ENCODE results near the gene NCCRP1. TPM values are rescaled to one million over a fixed set of nuclear protein-coding genes. Genes with fewer than 3 reads are reported as not detected.

NCCRP1 gene
- total and polyA plus RNA-seq, 2 experiments from 2014 or later: 2.5 to 7.0 TPM

DNA sequence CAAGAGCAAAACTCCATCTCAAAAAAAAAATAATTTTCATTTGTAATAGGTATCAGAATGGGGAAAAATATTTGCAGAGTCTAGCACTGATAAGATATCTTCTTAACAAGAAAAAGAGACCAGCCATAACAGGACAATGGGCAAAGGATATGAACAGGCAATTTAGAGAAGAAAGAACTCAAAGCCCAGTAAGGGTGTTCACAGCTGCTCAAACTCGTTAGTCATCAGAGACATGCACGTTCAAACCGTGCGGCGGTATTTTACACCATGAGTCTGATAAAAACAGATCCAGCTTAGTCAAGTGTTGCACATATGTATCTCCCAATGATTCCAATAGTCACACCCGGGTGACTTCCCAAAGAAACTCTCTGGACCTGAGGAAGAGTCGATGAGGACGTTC lies 13.7 kb upstream of the NCCRP1 start:
- Histone ChIP-seq H3K27me3 (no peaks in the 10 kb centered on the region), H3K27ac (no peak overlapping the region), H3K4me3 (no peak overlapping the region), H3K4me2 (no peak overlapping the region), H2AFZ (no peak overlapping the region), H3K9me2 (replicated peaks; ENCODE audit: insufficient read depth) (no peaks in the 10 kb centered on the region), H3K4me1 (ENCODE audit: insufficient read depth) (no peaks in the 10 kb centered on the region), H3K79me2 (no peaks in the 10 kb centered on the region), H4K20me1 (ENCODE audit: insufficient read depth, poor library complexity, severe bottlenecking) (no peaks in the 10 kb centered on the region), H3K9me3 (ENCODE audit: low read depth) (no peaks in the 10 kb centered on the region), H3K36me3 (replicated peaks; ENCODE audit: insufficient read depth, low read depth) (no peaks in the 10 kb centered on the region)
- 89% methylated on average over 8 of the region's 8 CpGs for WGBS (ENCODE audit: low lambda C conversion rate, missing lambda C conversion rate)
- DNase-seq (ENCODE audit: low spot score): no peak
- TF ChIP-seq EZH2phosphoT487 (IDR thresholded peaks at IDR 0.05; ENCODE audit: low read depth, severe bottlenecking, unreplicated experiment): no peak
- TF ChIP-seq EZH2 (IDR thresholded peaks at IDR 0.05; ENCODE audit: borderline replicate concordance): no peak
- TF ChIP-seq, protein P1, sequence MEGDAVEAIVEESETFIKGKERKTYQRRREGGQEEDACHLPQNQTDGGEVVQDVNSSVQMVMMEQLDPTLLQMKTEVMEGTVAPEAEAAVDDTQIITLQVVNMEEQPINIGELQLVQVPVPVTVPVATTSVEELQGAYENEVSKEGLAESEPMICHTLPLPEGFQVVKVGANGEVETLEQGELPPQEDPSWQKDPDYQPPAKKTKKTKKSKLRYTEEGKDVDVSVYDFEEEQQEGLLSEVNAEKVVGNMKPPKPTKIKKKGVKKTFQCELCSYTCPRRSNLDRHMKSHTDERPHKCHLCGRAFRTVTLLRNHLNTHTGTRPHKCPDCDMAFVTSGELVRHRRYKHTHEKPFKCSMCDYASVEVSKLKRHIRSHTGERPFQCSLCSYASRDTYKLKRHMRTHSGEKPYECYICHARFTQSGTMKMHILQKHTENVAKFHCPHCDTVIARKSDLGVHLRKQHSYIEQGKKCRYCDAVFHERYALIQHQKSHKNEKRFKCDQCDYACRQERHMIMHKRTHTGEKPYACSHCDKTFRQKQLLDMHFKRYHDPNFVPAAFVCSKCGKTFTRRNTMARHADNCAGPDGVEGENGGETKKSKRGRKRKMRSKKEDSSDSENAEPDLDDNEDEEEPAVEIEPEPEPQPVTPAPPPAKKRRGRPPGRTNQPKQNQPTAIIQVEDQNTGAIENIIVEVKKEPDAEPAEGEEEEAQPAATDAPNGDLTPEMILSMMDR (IDR thresholded peaks at IDR 0.05; ENCODE audit: poor library complexity): no peak

DNA sequence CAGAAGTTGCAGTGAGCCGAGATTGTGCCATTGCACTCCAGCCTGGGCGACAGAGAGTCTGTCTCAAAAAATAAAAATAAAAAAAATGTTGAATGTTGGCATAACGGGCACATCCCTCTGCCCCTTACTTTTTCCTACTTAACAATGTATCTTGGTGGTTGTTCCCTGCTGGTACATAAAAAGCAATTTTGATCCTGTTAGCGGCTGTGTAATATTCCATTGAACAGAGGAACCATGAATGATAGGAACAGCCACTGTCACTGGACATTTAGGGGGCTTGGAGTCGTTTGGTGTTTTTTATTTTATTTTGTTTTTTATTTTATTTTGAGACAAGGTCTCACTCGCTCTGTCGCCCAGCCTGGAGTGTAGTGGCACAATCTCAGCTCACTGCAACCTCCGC lies 10.4 kb upstream of the NCCRP1 start:
- Histone ChIP-seq H3K9me3 (ENCODE audit: low read depth) (no peaks in the 10 kb centered on the region), H3K27me3 (no peaks in the 10 kb centered on the region)

DNA sequence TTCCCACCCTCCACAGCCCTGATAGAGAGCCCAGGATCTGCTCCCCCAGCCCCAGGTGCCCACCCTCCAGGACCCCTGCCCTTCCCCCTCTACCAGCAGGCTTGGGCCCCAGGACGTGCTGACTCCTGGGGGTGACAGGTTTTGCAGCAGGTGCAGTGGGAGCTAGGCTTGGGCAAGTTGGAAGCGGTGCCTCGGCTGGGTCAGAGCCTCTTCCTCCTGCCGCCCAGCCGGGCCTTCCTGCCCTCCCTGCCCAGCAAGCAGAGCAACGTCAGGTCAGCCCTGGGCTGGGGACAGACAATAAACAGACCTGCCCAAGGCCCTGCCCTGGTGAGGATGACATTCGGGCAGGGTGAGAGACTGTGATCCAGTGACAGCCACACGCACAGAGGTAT lies 9.2 kb upstream of the NCCRP1 start:
- Histone ChIP-seq H3K9me3 (ENCODE audit: low read depth) (no peaks in the 10 kb centered on the region), H3K27me3 (no peaks in the 10 kb centered on the region), H3K4me3 (no peak overlapping the region), H2AFZ (no peak overlapping the region), H3K9me2 (replicated peaks; ENCODE audit: insufficient read depth) (no peaks in the 10 kb centered on the region), H3K4me2 (no peak overlapping the region), H3K27ac (no peak overlapping the region), H3K4me1 (ENCODE audit: insufficient read depth) (no peaks in the 10 kb centered on the region), H4K20me1 (ENCODE audit: insufficient read depth, poor library complexity, severe bottlenecking) (no peaks in the 10 kb centered on the region), H3K36me3 (replicated peaks; ENCODE audit: insufficient read depth, low read depth) (no peaks in the 10 kb centered on the region), H3K79me2 (no peaks in the 10 kb centered on the region)
- DNase-seq (ENCODE audit: low spot score): no peak
- WGBS (ENCODE audit: low lambda C conversion rate, missing lambda C conversion rate): 58% methylated on average over 8 of the region's 8 CpGs
- TF ChIP-seq, protein P1 (IDR thresholded peaks at IDR 0.05; ENCODE audit: poor library complexity): no peak
- TF ChIP-seq EZH2 (IDR thresholded peaks at IDR 0.05; ENCODE audit: borderline replicate concordance) (no peak), EZH2phosphoT487 (IDR thresholded peaks at IDR 0.05; ENCODE audit: low read depth, severe bottlenecking, unreplicated experiment) (no peak)

More for the DNA sequence above, 10.4 kb upstream of the NCCRP1 start:
- TF ChIP-seq EZH2 (IDR thresholded peaks at IDR 0.05; ENCODE audit: borderline replicate concordance) (no peak), EZH2phosphoT487 (IDR thresholded peaks at IDR 0.05; ENCODE audit: low read depth, severe bottlenecking, unreplicated experiment) (no peak)
- TF ChIP-seq, protein P1 (IDR thresholded peaks at IDR 0.05; ENCODE audit: poor library complexity): no peak
- H3K4me3 ChIP-seq: no peak overlapping the region
- H3K9me2 ChIP-seq (replicated peaks; ENCODE audit: insufficient read depth): no peaks in the 10 kb centered on the region
- H2AFZ ChIP-seq: no peak overlapping the region
- H4K20me1 ChIP-seq (ENCODE audit: insufficient read depth, poor library complexity, severe bottlenecking): no peaks in the 10 kb centered on the region
- H3K4me2 ChIP-seq: no peak overlapping the region
- WGBS (ENCODE audit: low lambda C conversion rate, missing lambda C conversion rate): 91% methylated on average over 8 of the region's 8 CpGs
- H3K36me3 ChIP-seq (replicated peaks; ENCODE audit: insufficient read depth, low read depth): no peaks in the 10 kb centered on the region
- H3K4me1 ChIP-seq (ENCODE audit: insufficient read depth): no peaks in the 10 kb centered on the region
- no peaks in the 10 kb centered on the region for H3K79me2 ChIP-seq
- H3K27ac ChIP-seq: no peak overlapping the region
- DNase-seq (ENCODE audit: low spot score): no peak

DNA sequence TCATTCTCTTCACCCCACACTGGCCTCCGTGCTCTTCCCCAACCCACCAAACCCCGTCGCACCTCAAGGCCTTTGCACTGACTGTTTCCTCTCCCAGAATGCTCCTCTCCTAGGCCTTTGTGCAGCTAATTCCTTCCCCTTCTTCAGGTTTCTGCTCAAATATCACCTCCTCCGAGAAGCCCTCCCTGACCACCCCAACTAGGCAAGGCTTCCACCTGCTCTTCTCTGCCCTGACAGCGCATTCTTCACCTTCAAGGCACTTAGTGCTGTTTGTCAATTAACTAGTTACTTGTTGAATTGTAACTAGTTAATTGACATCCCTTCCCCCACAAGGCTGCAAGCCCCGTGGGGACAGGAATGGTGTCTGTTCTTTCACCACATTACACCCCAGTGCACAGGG lies 7.8 kb upstream of the NCCRP1 start:
- no peak overlapping the region for H3K4me3 ChIP-seq
- TF ChIP-seq EZH2 (IDR thresholded peaks at IDR 0.05; ENCODE audit: borderline replicate concordance): no peak
- no peak for TF ChIP-seq EZH2phosphoT487 (IDR thresholded peaks at IDR 0.05; ENCODE audit: low read depth, severe bottlenecking, unreplicated experiment)
- TF ChIP-seq, protein P1 (IDR thresholded peaks at IDR 0.05; ENCODE audit: poor library complexity): no peak
- WGBS (ENCODE audit: low lambda C conversion rate, missing lambda C conversion rate): 68% methylated on average over 6 of the region's 6 CpGs

More for the DNA sequence above, 7.8 kb upstream of the NCCRP1 start:
- no peak overlapping the region for H3K27ac ChIP-seq
- H3K36me3 ChIP-seq (replicated peaks; ENCODE audit: insufficient read depth, low read depth): no peaks in the 10 kb centered on the region
- no peak overlapping the region for H2AFZ ChIP-seq
- no peaks in the 10 kb centered on the region for H3K79me2 ChIP-seq
- no peaks in the 10 kb centered on the region for H3K9me2 ChIP-seq (replicated peaks; ENCODE audit: insufficient read depth)
- no peaks in the 10 kb centered on the region for H3K27me3 ChIP-seq
- DNase-seq (ENCODE audit: low spot score): no peak
- H3K4me2 ChIP-seq: no peak overlapping the region
- H3K9me3 ChIP-seq (ENCODE audit: low read depth): no peaks in the 10 kb centered on the region
- no peaks in the 10 kb centered on the region for H3K4me1 ChIP-seq (ENCODE audit: insufficient read depth)
- no peaks in the 10 kb centered on the region for H4K20me1 ChIP-seq (ENCODE audit: insufficient read depth, poor library complexity, severe bottlenecking)

Data from hepatocyte (in vitro differentiated cells).